OCI-LY1 (cell line): Measurements from ENCODE around the gene SPPL3.

ENCODE experiments used
- EZH2 ChIP-seq: fragments of 200-600 bp; sonication (generic), shearing (Covaris generic); IDR thresholded peaks from 2 replicates; pipeline ENCODE4 v1.8.0; 2017; ENCODE audit warnings: borderline replicate concordance, mixed run types, mild to moderate bottlenecking, antibody characterized with exemption, low read length, moderate library complexity, mixed read lengths
- TF ChIP-seq, protein P1 (sequence below): fragments of 200-600 bp; sonication (generic), shearing (Covaris generic); IDR thresholded peaks from 2 replicates; pipeline ENCODE4 v1.5.1; 2017; ENCODE audit warnings: mild to moderate bottlenecking, antibody characterized with exemption, low read length, moderate library complexity, mixed read lengths

DNA sequence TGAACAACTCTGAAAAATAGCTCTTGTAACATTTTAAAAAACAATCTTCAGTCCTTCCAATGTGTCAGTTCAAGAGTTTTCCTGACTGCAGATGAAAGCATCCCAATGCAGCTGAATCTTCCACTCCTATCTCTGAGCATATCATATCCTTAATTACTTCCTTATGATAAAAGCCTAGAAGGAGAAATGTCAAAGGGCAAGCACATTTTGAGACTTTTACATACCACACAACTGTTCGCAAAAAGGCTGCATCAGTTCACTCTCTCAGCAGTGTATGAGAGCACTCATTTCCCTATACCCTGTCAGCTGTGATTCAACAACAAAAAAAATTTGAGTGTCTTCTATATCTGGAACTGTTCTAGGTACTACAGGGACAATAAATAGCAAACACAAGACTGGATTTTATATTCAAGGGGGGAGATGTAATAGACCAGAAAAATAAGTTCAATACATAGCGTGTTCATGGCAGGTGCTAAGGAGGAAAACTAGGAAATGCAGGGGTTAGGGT lies 112.4 kb downstream of the SPPL3 start:
- TF ChIP-seq, protein P1, sequence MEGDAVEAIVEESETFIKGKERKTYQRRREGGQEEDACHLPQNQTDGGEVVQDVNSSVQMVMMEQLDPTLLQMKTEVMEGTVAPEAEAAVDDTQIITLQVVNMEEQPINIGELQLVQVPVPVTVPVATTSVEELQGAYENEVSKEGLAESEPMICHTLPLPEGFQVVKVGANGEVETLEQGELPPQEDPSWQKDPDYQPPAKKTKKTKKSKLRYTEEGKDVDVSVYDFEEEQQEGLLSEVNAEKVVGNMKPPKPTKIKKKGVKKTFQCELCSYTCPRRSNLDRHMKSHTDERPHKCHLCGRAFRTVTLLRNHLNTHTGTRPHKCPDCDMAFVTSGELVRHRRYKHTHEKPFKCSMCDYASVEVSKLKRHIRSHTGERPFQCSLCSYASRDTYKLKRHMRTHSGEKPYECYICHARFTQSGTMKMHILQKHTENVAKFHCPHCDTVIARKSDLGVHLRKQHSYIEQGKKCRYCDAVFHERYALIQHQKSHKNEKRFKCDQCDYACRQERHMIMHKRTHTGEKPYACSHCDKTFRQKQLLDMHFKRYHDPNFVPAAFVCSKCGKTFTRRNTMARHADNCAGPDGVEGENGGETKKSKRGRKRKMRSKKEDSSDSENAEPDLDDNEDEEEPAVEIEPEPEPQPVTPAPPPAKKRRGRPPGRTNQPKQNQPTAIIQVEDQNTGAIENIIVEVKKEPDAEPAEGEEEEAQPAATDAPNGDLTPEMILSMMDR = no peak
- no peak for TF ChIP-seq EZH2
